GM19463 (cell line): ENCODE measurements around the gene ZNF280A.
"Not testable (repeated sequence)": the region's sequence is repeated elsewhere in the genome, so short reads cannot be mapped to it uniquely, and the experiment has no call there.

Source experiments
- ATAC-seq: cut with Tn5 transposase; IDR thresholded peaks from one replicate; pipeline ENCODE4 v1.9.1; 2021; ENCODE audit warnings: mild to moderate bottlenecking, moderate library complexity; ENCODE audit not compliant: unreplicated experiment

The ZNF280A gene

GRCh38 chr22:22546490-22546889, 26.4 kb upstream of the ZNF280A start:
- ATAC-seq: no peak

- ATAC-seq: no peak
Measured at GRCh38 chr22:22545084-22545483, 25.0 kb upstream of the ZNF280A start.

GRCh38 chr22:22538226-22538989, 18.3 kb upstream of the ZNF280A start:
- no peak for ATAC-seq

GRCh38 chr22:22536916-22537315, 16.8 kb upstream of the ZNF280A start:
- ATAC-seq: no peak

- no peak for ATAC-seq
Measured at GRCh38 chr22:22536515-22536914, 16.4 kb upstream of the ZNF280A start.

GRCh38 chr22:22535662-22536061, 15.6 kb upstream of the ZNF280A start:
- no peak for ATAC-seq

GRCh38 chr22:22534604-22535415, 14.7 kb upstream of the ZNF280A start:
- no peak for ATAC-seq

- ATAC-seq: no peak
Measured at GRCh38 chr22:22533863-22534262, 13.8 kb upstream of the ZNF280A start.

GRCh38 chr22:22533417-22533816, 13.3 kb upstream of the ZNF280A start:
- ATAC-seq: no peak

GRCh38 chr22:22532547-22533071, 12.5 kb upstream of the ZNF280A start:
- not testable (repeated sequence) for ATAC-seq

GRCh38 chr22:22531770-22532546, 11.9 kb upstream of the ZNF280A start:
- ATAC-seq: no peak

GRCh38 chr22:22528780-22529179, 8.7 kb upstream of the ZNF280A start:
- ATAC-seq: no peak

- no peak for ATAC-seq
Measured at GRCh38 chr22:22527312-22527711, 7.2 kb upstream of the ZNF280A start.

GRCh38 chr22:22526125-22526912, 6.2 kb upstream of the ZNF280A start:
- no peak for ATAC-seq

- ATAC-seq: no peak
Measured at GRCh38 chr22:22523494-22523893, 3.4 kb upstream of the ZNF280A start.

- ATAC-seq: no peak
Measured at GRCh38 chr22:22521631-22522030, 1.6 kb upstream of the ZNF280A start.

GRCh38 chr22:22520667-22521602, 865 bp upstream of the ZNF280A start:
- no peak for ATAC-seq

- no peak for ATAC-seq
Measured at GRCh38 chr22:22519591-22519990, 479 bp downstream of the ZNF280A start.

GRCh38 chr22:22516992-22517391, 3.1 kb downstream of the ZNF280A start:
- ATAC-seq: no peak
